HG03139 (cell line): Measurements from ENCODE around the gene FAM163B.

Source experiments
- ATAC-seq: cut with Tn5 transposase; IDR thresholded peaks from one replicate; pipeline ENCODE4 v1.9.1; 2021; ENCODE audit not compliant: unreplicated experiment

FAM163B gene

DNA sequence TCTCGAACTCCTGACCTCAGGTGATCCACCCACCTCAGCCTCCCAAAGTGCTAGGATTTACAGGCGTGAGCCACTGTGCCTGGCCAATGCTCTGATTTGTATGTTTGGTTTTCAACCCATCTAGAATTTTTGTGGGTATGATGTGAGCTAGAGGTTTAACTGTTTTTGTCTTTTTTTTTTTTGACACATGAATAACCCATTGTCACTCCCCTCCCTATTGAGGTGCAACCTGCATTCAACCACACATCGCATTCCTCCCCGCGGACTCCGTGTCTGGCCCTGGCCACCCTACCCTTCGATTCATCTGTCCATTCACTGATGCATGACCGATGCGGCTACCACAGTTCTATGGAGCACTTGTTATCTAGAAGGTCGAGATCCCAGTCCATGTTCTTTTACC lies 9.5 kb upstream of the FAM163B start:
- no peak for ATAC-seq

DNA sequence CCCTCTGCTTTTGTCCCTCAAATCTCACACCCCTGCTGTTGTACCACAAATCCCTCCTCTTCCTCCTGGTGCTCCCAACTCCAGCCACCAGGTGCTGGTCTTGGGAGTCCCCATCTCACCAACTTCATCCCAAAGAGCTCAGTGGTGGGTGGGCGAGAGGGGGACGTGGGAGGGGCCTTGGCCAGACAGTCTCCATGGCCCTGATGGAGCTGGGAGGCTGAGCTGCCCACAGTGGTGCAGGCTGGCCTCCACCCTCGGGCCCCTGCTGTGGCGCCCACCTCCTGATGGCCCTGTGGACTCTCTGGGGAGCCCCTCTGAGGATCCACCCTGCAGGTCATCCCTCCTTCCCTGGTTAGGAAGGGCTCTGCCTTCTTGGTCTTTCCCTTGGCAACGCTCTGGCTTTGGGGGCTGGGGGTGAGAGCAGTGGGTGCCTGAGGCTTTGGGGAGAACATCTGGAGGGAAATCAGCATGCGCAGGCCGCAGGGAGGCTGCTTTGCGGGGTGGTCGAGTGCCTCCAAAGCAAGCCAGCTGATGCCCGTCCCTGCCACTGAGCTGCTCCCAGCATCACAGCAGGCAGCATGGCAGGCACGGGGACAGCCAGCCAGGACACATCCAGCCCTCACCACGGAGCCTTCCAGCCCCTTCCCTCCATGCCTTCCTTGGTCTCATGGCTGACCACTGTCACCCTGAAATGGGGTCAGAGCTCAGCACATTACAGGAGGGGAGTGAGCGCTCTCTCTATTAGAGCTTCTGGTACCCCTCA lies 7.6 kb upstream of the FAM163B start:
- no peak for ATAC-seq

DNA sequence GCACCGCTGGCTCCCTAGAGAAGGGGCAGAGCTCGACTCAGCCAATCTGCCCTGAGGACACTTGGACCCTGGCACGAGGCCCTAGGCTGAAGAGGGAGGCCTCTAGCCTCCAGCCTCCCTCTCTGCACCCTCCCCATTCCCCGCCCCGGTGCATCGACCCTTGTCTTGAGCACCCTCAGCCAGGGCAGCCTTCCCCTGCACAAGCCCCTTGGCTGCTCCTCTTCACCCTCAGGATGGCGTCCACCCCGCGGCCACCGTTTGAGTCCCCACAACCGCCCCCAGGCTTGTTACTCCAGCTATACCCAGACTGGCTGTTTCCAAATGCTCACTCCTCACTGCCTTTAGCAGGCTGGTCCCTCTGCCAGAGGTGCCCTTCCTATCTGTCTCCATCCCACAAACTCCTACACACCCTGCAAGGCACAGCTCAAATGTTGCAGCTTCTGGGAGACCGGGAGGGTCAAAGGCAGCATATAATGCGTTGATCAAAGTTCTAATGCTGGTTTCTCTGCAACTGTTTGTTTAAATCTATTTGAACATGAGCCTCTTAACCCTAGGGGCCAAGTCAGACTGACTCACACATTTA lies 6.5 kb upstream of the FAM163B start:
- no peak for ATAC-seq

DNA sequence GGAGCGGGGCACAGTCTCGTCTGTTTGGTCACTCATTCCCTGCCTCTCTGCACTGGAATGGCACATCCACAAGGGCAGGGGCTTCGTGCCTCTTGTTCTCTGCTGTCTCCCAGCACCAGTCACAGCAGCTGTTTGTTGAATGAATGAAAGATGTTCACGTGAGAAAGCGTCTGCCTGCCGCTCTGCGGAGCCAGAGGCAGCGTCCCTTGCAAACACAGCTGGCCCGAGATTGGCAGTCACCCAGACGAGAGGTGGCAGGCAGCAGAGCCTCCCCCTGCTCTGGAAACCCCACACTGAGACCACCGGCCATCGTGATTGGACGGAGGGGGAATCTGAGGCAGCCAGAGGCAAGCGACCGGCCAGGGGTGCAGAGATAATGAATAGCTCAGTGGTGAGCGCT lies 6.0 kb upstream of the FAM163B start:
- no peak for ATAC-seq

DNA sequence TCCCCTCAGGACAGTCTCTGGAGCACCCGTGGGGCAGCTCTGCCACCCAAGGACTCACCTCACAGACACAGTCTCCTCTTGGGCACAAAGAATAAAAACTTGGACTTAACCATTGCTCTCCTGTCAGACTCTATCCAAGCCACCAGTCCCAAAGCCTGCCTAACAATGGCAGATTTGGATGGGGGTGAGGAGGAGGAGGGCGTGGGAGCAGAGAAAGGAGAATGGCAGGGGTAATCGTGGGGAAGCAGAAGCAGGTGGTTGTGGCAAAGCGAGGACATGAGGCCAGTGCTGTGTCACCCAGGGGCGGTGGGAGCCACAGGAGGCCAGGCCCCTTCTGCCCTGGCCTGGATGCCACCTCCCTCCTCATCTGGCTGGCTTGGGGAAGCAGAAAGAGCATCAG lies 5.5 kb upstream of the FAM163B start:
- ATAC-seq = no peak

DNA sequence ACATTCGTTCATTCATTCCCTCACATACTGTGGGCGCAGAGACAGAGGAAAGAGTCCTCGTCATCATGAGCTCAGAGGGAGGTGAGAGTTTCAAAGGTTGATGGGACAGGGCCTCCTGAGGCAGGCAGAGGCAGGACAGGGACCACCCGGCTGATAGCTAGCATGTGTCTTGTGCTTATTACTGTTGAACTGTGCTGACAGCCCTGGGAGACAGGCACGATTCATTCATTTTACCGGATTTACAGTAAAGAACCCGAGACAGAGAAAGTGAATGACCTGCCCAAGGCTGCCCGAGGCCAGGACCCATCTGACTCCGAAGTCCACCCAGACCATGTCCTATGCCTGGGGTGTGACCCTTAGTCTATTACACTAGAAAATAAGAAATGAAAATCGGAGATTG lies 4.9 kb upstream of the FAM163B start:
- no peak for ATAC-seq

DNA sequence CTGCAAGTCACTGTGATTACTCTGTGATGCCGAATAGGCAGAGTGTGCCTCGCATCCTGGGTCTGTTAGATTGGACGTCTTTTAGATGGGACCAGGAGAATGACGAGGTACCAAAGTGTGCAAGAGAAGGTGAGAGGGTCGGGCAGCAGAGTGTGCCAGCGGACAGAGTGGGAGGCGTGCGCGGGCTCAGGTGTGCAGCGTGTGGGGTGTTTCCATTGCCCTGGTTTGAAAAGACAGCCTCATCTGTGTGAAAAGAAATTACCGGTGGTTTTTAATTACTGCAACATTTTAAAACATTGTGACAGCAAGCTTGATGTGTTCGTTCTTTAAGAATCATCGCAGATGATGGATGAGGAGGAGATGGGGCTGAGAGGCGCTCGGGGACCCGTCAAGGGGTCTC lies 4.2 kb upstream of the FAM163B start:
- ATAC-seq = no peak

DNA sequence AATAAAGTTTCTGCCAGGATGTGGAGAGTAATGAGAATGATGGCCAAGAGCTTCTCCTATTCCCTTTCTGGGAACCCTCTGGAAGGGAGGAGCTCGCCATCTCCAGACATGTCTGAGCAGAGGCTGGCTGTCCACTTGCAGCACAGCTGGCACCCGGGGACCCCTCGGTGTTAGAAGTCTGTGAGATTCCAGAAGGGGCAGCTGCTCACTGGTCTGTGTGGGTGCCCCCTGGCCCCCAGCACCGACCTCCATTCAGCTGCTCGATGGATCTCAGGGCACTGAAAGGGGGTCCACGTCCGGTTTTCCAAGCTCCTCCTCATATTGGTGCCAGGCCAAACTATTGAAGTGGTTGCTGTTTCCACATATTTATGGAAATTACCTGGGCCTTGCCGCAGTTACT lies 3.6 kb upstream of the FAM163B start:
- no peak for ATAC-seq

- no peak for ATAC-seq
Observed at GRCh38 chr9:133612051-133612450, 2.9 kb upstream of the FAM163B start.

DNA sequence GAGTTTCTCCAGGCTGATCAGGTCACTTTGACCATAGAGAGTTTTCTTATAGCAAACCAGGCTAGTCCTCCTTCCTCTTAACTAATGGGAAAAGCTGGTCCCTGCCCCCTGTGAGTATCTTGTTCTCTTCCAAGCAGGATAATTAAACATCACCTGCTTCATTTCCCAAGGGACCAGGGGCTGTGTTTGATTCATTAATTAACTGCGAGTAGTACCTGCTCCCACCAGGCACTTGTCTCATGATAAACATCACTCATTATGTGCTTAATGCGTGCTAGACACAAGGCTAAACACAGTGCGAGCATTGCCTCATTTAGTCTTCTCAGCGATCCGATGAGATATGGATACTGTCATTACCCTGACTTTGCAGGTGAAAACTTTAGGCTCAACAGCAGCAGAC lies 1.7 kb upstream of the FAM163B start:
- ATAC-seq = no peak

DNA sequence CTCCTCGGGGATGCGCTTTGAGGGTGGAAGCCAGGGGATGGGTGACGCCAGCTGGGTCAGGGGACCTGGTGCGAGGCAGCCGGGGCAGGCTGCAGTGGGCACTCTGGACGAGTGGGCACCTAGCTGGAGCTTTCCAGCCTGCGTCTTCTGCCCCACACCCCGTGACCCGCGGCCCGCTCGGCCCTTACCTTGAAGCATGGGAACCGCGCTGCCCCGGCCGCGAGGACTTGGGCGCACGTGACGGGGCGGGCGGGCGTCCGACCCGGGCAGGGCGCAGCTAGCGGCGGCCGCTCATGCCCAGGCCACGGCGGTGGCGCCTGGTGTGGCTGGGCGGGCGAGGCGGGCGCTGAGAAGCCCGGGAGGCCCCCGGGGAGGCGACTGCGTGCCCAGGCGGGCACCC lies 300 bp downstream of the FAM163B start:
- ATAC-seq = no peak

GRCh38 chr9:133608382-133608781 lies 807 bp downstream of the FAM163B start:
- no peak for ATAC-seq

DNA sequence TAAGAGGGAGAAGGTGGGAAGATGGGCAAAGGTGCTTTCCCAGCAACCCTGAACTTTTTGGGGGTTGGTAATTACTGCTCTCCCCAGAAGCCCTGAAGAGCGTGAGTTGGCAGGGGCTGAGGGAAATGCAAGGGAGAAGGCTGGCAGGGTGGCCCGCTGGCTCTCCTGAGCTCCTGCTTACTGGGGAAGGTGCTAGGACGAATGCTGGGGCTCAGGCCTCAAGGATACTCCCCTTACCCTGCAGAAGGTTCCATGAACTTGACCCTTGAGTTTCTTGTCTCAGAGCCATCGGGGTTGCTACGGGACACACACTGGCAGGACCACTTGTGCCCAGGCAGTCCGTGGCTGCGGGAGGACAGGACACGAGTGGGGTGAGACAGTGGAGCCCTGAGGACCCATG lies 1.2 kb downstream of the FAM163B start:
- no peak for ATAC-seq

DNA sequence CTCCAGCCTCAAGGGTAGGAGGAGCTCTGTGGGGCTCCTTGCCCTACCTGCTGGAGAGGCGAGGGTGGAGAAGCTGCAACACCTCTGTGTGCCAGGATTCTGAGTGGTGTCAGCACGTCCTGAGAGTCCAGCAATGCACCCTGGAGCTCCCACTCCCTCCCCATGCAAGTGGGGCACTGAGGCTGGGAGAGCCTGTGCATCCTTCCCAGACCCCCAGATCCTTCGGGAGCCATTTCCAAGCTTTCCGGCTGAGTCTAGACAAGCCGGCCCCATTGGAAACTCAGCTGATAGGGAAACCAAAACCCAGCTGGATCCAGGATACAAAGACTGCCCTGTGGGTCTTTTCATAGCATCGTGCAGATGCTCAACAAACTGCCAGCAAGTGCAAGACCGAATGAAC lies 1.8 kb downstream of the FAM163B start:
- no peak for ATAC-seq

GRCh38 chr9:133606708-133607025 lies 2.5 kb downstream of the FAM163B start:
- no peak for ATAC-seq

DNA sequence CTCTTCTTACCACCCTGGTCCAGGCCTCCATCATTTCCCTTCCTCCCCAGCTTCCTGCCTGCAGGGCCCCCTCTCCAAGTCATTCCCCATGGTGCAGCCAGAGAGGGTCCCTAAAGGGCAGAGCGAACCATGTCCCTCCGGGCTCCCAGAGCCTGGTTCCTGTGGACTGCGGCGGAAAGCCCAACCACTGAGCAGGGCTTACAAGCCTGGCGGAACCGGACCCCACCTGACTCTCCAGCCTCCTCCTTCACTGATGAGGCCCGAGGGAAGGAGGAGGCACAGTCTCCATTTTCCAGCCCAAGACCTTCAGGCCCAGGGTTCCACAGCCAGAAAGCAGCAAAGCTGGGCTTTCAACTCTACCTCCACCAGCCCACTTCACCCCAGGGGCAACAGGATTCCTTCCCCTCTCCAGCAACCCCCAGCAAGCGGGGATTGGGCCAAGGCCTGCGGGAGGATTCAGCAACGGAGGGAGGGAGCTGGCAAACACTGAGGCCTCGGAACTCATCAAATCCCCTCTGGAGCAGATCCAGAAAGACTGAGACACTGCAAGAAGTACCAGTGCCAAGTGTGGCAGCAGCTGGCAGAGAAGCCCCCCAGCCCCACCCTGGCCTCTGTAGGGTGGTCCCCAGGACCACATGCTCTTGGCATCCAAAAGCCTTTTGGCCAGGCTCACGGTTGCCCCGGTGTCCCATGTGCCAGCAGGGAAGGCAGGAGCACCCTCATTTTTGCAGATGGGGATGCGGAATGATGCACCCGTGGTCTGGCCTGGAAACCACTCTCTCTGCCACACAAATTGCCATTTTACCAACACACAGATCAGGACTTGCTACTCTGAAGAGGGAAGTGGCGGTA lies 3.1 kb downstream of the FAM163B start:
- no peak for ATAC-seq

- ATAC-seq = no peak
Observed at GRCh38 chr9:133605446-133605845, 3.7 kb downstream of the FAM163B start.

- ATAC-seq = no peak
Observed at GRCh38 chr9:133604856-133605255, 4.3 kb downstream of the FAM163B start.

GRCh38 chr9:133604214-133604613 lies 5.0 kb downstream of the FAM163B start:
- ATAC-seq = no peak

- ATAC-seq = no peak
Observed at GRCh38 chr9:133603135-133603927, 5.9 kb downstream of the FAM163B start.

DNA sequence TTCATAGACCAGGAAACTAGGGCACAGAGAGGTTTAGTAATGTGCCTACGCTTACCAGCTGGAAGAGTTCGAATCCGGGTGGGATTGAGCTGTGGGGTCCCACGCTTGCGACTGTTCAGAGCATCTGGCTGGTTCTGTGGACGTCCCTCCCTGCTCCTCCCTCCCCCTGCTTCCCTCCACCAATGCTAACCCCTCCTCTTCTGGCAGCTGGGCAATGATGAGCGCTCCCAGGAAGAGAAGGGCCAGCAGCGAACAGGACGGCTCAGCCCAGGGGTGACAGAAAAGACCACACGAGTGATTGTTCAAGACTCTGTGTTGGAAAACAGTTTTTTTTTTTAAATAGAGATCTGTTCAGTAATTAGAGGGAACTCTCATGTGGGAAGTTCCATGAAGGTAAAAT lies 6.9 kb downstream of the FAM163B start:
- ATAC-seq = no peak
